Left colon (tissue), 2 donors: Measurements from ENCODE around the gene RICTOR. TPM values are rescaled to one million over a fixed set of nuclear protein-coding genes. Genes with fewer than 3 reads are reported as not detected.

Source experiments
- ATAC-seq: fragments of 200-7000 bp; cut with Tn5 transposase; one replicate; pipeline ENCODE4 v1.9.1; 2020; ENCODE audit warnings: mild to moderate bottlenecking, moderate library complexity
- DNase-seq, 2 donors: peaks; one replicate each; pipeline ENCODE4 v3.0.0-alpha.2; 2020
- intact Hi-C, 2 donors: fragments of 100-400 bp; cut with DNase I in 1 of 2; cut with micrococcal nuclease in 1 of 2; formaldehyde crosslinking; loops; one replicate each; pipeline versions ENCODE4 v1.11.2 to v1.14.0; 2022; cut with DNase I, micrococcal nuclease
- long read RNA-seq: library from polyadenylated mRNA; unstranded; transcript quantifications from one replicate; pipeline ENCODE4 v2.0.0, GENCODE V29; 2021
- total RNA-seq, 2 donors: library from RNA; stranded (reverse); fragmentation: NEBNext Ultra II Directional; extraction: Animal tissue kit (Norgen Biotek cat#: 25700); gene quantifications; one replicate each; pipeline ENCODE4 v1.2.1, GENCODE V29; 2021
- donor health status: DM: no; HTN: no; CAD: no.
- donor health status: DM: yes; HTN: yes; CAD: no.

The RICTOR gene
- total RNA-seq: 10 to 100 TPM; 22.6 to 31.0 TPM
- long read RNA-seq, full-length matches to known transcripts: 2 of 3 reads
- long read RNA-seq, partial matches to known transcripts: 0 of 3 reads
- long read RNA-seq, other reads (novel, unspliced or antisense): 1 of 3 reads

GRCh38 chr5:39074017-39074814, at the start of gene RICTOR:
RICTOR (minus strand) TSS chr5:39074399; CDS start chr5:39074377, 22 bp downstream.
- DNase-seq (peak; percentile 89 to 95), ATAC-seq (peak; percentile 92)
- intact Hi-C loops: no loop called here

GRCh38 chr5:39121922-39122321, 47.7 kb upstream of the RICTOR start:
- no peak for ATAC-seq
- no peak for DNase-seq
- intact Hi-C loops: no loop called here

- intact Hi-C loops: no loop called here
- ATAC-seq (no peak), DNase-seq (no peak)
Observed at GRCh38 chr5:39121315-39121714, 47.1 kb upstream of the RICTOR start.

- DNase-seq: no peak
- ATAC-seq: no peak
- intact Hi-C loops: no loop called here
Observed at GRCh38 chr5:39120052-39120420, 45.8 kb upstream of the RICTOR start.

GRCh38 chr5:39119404-39120051, 45.3 kb upstream of the RICTOR start:
- DNase-seq: no peak
- ATAC-seq: no peak
- intact Hi-C loops: no loop called here

GRCh38 chr5:39118638-39119037, 44.4 kb upstream of the RICTOR start:
- intact Hi-C loops: no loop called here
- no peak for ATAC-seq
- DNase-seq: no peak

- DNase-seq (no peak), ATAC-seq (no peak)
- intact Hi-C loops: no loop called here
Observed at GRCh38 chr5:39117401-39117800, 43.2 kb upstream of the RICTOR start.

- DNase-seq (no peak), ATAC-seq (no peak)
- intact Hi-C loops: no loop called here
Observed at GRCh38 chr5:39116344-39117170, 42.4 kb upstream of the RICTOR start.

GRCh38 chr5:39115644-39116343, 41.6 kb upstream of the RICTOR start:
- no peak for ATAC-seq
- intact Hi-C loops: no loop called here
- no peak for DNase-seq

GRCh38 chr5:39114155-39114554, 40.0 kb upstream of the RICTOR start:
- intact Hi-C loops: no loop called here
- no peak for ATAC-seq
- no peak for DNase-seq

GRCh38 chr5:39113354-39113953, 39.3 kb upstream of the RICTOR start:
- no peak for DNase-seq
- intact Hi-C loops: no loop called here
- no peak for ATAC-seq

- DNase-seq: no peak
- intact Hi-C loops: no loop called here
- no peak for ATAC-seq
Observed at GRCh38 chr5:39109606-39110005, 35.4 kb upstream of the RICTOR start.

GRCh38 chr5:39108987-39109386, 34.8 kb upstream of the RICTOR start:
- DNase-seq (no peak), ATAC-seq (no peak)
- intact Hi-C loops: no loop called here

- ATAC-seq (no peak), DNase-seq (no peak)
- intact Hi-C loops: no loop called here
Observed at GRCh38 chr5:39107350-39107749, 33.2 kb upstream of the RICTOR start.

- intact Hi-C loops: no loop called here
- ATAC-seq (no peak), DNase-seq (no peak)
Observed at GRCh38 chr5:39106322-39106721, 32.1 kb upstream of the RICTOR start.

GRCh38 chr5:39104221-39104620, 30.0 kb upstream of the RICTOR start:
- DNase-seq (no peak), ATAC-seq (no peak)
- intact Hi-C loops: no loop called here

GRCh38 chr5:39102684-39103155, 28.5 kb upstream of the RICTOR start:
- DNase-seq (no peak), ATAC-seq (no peak)
- intact Hi-C loops: no loop called here

- intact Hi-C loops: no loop called here
- no peak for ATAC-seq
- DNase-seq: no peak
Observed at GRCh38 chr5:39100851-39101396, 26.7 kb upstream of the RICTOR start.
